ENCODE results near the gene DDAH1.
A peak's percentile ranks its signal among the peaks of the same experiment; 100 is the strongest.

Gene DDAH1

DNA sequence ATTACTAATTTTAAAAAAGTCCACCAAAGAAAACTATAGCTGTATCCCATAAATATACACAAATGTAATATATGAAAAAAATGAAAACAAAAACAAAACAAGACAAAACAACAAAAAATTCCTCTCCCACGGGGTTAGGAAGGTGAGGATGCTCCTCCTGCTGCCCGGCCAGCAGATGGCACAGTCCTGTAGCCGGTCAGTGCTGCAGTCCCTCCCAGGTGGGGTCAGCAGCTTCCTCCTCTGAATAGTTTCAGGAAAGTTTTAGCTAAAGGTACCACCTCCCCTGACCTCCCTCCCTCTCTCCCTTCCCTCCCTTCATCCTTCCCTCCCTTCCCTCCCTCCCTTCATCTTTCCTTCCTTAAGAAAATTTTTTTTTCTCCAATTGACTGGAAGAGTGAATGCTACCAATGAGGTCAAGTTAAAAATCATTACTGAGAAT lies 120.7 kb downstream of the DDAH1 start:
- Histone ChIP-seq H3K9ac (ENCODE audit: low read length) (no peak overlapping the region), H3K4me3 (ENCODE audit: low read length) (no peak overlapping the region), H3K27me3 (ENCODE audit: low read depth, low read length) (no peaks in the 10 kb centered on the region), H3K36me3 (replicated peaks; ENCODE audit: low read depth, low read length) (no peaks in the 10 kb centered on the region), H3K9me3 (ENCODE audit: insufficient read depth, low read length) (no peaks in the 10 kb centered on the region), H3K4me2 (ENCODE audit: low read length) (no peak overlapping the region), H2AFZ (ENCODE audit: low read depth, low read length) (no peak overlapping the region), H4K20me1 (ENCODE audit: insufficient read depth, low read length) (no peaks in the 10 kb centered on the region), H3K79me2 (ENCODE audit: low read length) (no peaks in the 10 kb centered on the region), H3K27ac (ENCODE audit: low read length) (no peak overlapping the region), H3K4me1 (ENCODE audit: low read length) (no peaks in the 10 kb centered on the region)
- TF ChIP-seq, protein P1, sequence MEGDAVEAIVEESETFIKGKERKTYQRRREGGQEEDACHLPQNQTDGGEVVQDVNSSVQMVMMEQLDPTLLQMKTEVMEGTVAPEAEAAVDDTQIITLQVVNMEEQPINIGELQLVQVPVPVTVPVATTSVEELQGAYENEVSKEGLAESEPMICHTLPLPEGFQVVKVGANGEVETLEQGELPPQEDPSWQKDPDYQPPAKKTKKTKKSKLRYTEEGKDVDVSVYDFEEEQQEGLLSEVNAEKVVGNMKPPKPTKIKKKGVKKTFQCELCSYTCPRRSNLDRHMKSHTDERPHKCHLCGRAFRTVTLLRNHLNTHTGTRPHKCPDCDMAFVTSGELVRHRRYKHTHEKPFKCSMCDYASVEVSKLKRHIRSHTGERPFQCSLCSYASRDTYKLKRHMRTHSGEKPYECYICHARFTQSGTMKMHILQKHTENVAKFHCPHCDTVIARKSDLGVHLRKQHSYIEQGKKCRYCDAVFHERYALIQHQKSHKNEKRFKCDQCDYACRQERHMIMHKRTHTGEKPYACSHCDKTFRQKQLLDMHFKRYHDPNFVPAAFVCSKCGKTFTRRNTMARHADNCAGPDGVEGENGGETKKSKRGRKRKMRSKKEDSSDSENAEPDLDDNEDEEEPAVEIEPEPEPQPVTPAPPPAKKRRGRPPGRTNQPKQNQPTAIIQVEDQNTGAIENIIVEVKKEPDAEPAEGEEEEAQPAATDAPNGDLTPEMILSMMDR (IDR thresholded peaks at IDR 0.05; ENCODE audit: low read depth, low read length), result peak; percentile 49
- no peak for TF ChIP-seq EZH2phosphoT487 (IDR thresholded peaks at IDR 0.05; ENCODE audit: low read depth)

DNA sequence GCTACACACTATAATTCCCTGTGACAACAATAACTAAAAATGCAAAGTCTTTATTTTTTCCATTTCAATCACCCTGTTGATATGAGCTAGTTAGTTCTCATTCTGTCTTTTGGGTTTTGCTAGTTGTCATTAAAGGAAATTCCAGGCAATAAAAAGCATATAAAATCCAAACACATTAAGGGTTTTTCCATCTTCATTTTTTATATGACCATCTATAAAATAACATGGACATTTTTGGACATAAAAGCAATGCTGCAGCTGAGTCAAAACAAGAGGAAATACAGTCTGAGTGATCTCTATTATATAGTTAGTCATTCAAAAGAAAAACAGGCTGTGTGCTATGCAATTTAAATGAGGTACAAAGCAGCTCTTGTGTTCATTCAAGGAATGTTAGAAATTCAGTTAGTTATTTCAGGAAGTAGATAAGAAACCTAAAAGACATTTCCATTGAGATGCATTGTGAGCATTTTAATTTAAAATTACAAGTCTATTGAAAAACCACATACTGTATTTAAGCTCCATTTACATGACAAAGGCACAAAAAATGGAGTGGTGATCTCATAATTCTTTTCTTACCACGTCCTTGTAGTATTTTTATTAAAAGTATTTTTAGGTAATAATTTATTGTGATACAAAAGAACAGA lies 121.2 kb downstream of the DDAH1 start:
- no peak overlapping the region for H3K4me2 ChIP-seq (ENCODE audit: low read length)
- no peaks in the 10 kb centered on the region for H4K20me1 ChIP-seq (ENCODE audit: insufficient read depth, low read length)
- no peak for TF ChIP-seq EZH2phosphoT487 (IDR thresholded peaks at IDR 0.05; ENCODE audit: low read depth)
- TF ChIP-seq, protein P1 (IDR thresholded peaks at IDR 0.05; ENCODE audit: low read depth, low read length), result no peak
- no peak overlapping the region for H3K4me3 ChIP-seq (ENCODE audit: low read length)
- H3K9ac ChIP-seq (ENCODE audit: low read length), result no peak overlapping the region
- no peaks in the 10 kb centered on the region for H3K4me1 ChIP-seq (ENCODE audit: low read length)
- H3K79me2 ChIP-seq (ENCODE audit: low read length), result no peaks in the 10 kb centered on the region
- H3K27me3 ChIP-seq (ENCODE audit: low read depth, low read length), result no peaks in the 10 kb centered on the region
- H3K27ac ChIP-seq (ENCODE audit: low read length), result no peak overlapping the region
- H2AFZ ChIP-seq (ENCODE audit: low read depth, low read length), result no peak overlapping the region
- no peaks in the 10 kb centered on the region for H3K9me3 ChIP-seq (ENCODE audit: insufficient read depth, low read length)
- no peaks in the 10 kb centered on the region for H3K36me3 ChIP-seq (replicated peaks; ENCODE audit: low read depth, low read length)

DNA sequence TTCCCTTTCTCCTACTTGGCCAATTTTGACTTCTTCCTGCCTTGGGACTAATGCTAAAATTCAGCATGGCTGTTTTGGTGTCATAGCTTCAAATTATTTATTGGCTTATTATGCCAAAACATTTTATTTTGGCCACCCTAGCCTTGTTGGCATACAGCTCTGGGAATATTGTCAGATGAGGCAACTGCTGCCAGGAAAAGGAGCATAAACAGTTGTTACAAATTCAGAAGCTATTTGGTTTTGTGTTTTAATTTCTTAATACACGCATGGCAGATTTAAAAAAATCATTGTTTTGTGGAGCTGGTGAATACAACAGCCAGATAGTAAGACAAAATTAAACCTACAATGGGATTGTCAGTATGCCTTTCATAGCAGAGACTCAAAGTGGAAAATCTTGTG lies 121.7 kb downstream of the DDAH1 start:
- Histone ChIP-seq H3K4me1 (ENCODE audit: low read length) (no peaks in the 10 kb centered on the region), H2AFZ (ENCODE audit: low read depth, low read length) (no peak overlapping the region), H3K79me2 (ENCODE audit: low read length) (no peaks in the 10 kb centered on the region), H3K9ac (ENCODE audit: low read length) (no peak overlapping the region), H3K4me2 (ENCODE audit: low read length) (no peak overlapping the region), H3K36me3 (replicated peaks; ENCODE audit: low read depth, low read length) (no peaks in the 10 kb centered on the region), H3K27me3 (ENCODE audit: low read depth, low read length) (no peaks in the 10 kb centered on the region), H3K27ac (ENCODE audit: low read length) (no peak overlapping the region), H3K9me3 (ENCODE audit: insufficient read depth, low read length) (no peaks in the 10 kb centered on the region), H4K20me1 (ENCODE audit: insufficient read depth, low read length) (no peaks in the 10 kb centered on the region), H3K4me3 (ENCODE audit: low read length) (no peak overlapping the region)
- TF ChIP-seq EZH2phosphoT487 (IDR thresholded peaks at IDR 0.05; ENCODE audit: low read depth), result no peak
- TF ChIP-seq, protein P1 (IDR thresholded peaks at IDR 0.05; ENCODE audit: low read depth, low read length), result no peak

DNA sequence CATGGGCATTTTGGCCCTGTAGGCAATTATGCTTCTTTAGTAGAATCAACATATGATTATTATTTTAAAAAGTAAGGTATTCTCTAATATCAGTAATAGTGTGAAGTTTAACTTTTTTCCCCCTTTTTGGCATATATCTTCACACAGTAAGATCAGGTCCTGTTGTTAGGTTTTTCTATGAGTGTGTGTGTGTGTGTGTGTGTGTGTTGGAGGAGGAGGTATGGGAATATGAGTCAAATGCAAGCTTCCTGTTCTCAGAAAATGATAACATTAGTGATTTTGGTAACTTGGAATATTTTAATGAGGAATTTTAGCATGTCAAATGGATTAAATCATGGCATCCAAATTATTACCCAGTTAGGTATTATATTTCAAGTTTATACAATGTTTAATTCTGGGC lies 122.8 kb downstream of the DDAH1 start:
- H3K4me1 ChIP-seq (ENCODE audit: low read length), result no peaks in the 10 kb centered on the region
- no peak overlapping the region for H2AFZ ChIP-seq (ENCODE audit: low read depth, low read length)
- no peaks in the 10 kb centered on the region for H3K9me3 ChIP-seq (ENCODE audit: insufficient read depth, low read length)
- TF ChIP-seq, protein P1 (IDR thresholded peaks at IDR 0.05; ENCODE audit: low read depth, low read length), result no peak
- TF ChIP-seq EZH2phosphoT487 (IDR thresholded peaks at IDR 0.05; ENCODE audit: low read depth), result no peak
- no peaks in the 10 kb centered on the region for H3K79me2 ChIP-seq (ENCODE audit: low read length)
- no peak overlapping the region for H3K4me2 ChIP-seq (ENCODE audit: low read length)
- H3K9ac ChIP-seq (ENCODE audit: low read length), result no peak overlapping the region
- H3K36me3 ChIP-seq (replicated peaks; ENCODE audit: low read depth, low read length), result no peaks in the 10 kb centered on the region
- no peak overlapping the region for H3K27ac ChIP-seq (ENCODE audit: low read length)
- no peaks in the 10 kb centered on the region for H3K27me3 ChIP-seq (ENCODE audit: low read depth, low read length)
- no peak overlapping the region for H3K4me3 ChIP-seq (ENCODE audit: low read length)
- no peaks in the 10 kb centered on the region for H4K20me1 ChIP-seq (ENCODE audit: insufficient read depth, low read length)
